Skeletal muscle tissue (tissue), 4 donors: Measurements from ENCODE around the gene TMEM135. TPM values are rescaled to one million over a fixed set of nuclear protein-coding genes. Genes with fewer than 3 reads are reported as not detected.

Experiments used
- H3K27ac ChIP-seq: one replicate; pipeline ENCODE4 v1.7.0; 2013; ENCODE audit warnings: mild to moderate bottlenecking, low read depth, low read length, inconsistent platforms
- H3K27me3 ChIP-seq, 3 donors: one replicate each; pipeline ENCODE4 v1.7.0; 2013; ENCODE audit warnings: low read length in 3 of 3; ENCODE audit not compliant: control insufficient read depth in 3 of 3, insufficient read depth in 3 of 3
- H3K36me3 ChIP-seq, 3 donors: one replicate each; pipeline ENCODE4 v1.7.0; 2013; ENCODE audit warnings: low read length in 3 of 3; ENCODE audit not compliant: control insufficient read depth in 3 of 3, insufficient read depth in 3 of 3
- H3K4me1 ChIP-seq, 3 donors: one replicate each; pipeline ENCODE4 v1.7.0; 2013; ENCODE audit warnings: low read length in 3 of 3, mild to moderate bottlenecking in 3 of 3; ENCODE audit not compliant: control insufficient read depth in 3 of 3, insufficient read depth in 3 of 3
- H3K4me3 ChIP-seq, 3 donors: one replicate each; pipeline ENCODE4 v1.7.0; 2013; ENCODE audit warnings: low read length in 3 of 3
- H3K9ac ChIP-seq, 3 donors: one replicate each; pipeline ENCODE4 v1.7.0; 2013; ENCODE audit warnings: low read length in 3 of 3, mild to moderate bottlenecking in 3 of 3, moderate library complexity in 2 of 3, low read depth in 1 of 3
- H3K9me3 ChIP-seq, 3 donors: one replicate each; pipeline ENCODE4 v1.7.0; 2013; ENCODE audit warnings: low read length in 3 of 3; ENCODE audit not compliant: control insufficient read depth in 3 of 3
- total RNA-seq: library from RNA; depleted of rRNA; stranded (reverse); fragments of >200 nt; gene quantifications from one replicate; pipeline ENCODE4 v1.2.3, GENCODE V29; 2014
- donor health status: Osteomylitis.

TMEM135 gene
- total RNA-seq, 1 donor from 2014 or later = 35.5 TPM

GRCh38 chr11:87036756-87037449, 831 bp upstream of the TMEM135 start:
- H3K27ac ChIP-seq = peak overlapping the region; percentile 92
- H3K9ac ChIP-seq = peak overlapping the region; percentile 88 to 93 (median 88)
- H3K36me3 ChIP-seq = no peaks in the 10 kb centered on the region
- no peaks in the 10 kb centered on the region for H3K27me3 ChIP-seq
- peaks cover 6 to 15% (median 10%) of the 10 kb centered on the region in 3 donors for H3K4me1 ChIP-seq
- no peaks in the 10 kb centered on the region for H3K9me3 ChIP-seq
- peak overlapping the region; percentile 71 to 92 (median 86) for H3K4me3 ChIP-seq

DNA sequence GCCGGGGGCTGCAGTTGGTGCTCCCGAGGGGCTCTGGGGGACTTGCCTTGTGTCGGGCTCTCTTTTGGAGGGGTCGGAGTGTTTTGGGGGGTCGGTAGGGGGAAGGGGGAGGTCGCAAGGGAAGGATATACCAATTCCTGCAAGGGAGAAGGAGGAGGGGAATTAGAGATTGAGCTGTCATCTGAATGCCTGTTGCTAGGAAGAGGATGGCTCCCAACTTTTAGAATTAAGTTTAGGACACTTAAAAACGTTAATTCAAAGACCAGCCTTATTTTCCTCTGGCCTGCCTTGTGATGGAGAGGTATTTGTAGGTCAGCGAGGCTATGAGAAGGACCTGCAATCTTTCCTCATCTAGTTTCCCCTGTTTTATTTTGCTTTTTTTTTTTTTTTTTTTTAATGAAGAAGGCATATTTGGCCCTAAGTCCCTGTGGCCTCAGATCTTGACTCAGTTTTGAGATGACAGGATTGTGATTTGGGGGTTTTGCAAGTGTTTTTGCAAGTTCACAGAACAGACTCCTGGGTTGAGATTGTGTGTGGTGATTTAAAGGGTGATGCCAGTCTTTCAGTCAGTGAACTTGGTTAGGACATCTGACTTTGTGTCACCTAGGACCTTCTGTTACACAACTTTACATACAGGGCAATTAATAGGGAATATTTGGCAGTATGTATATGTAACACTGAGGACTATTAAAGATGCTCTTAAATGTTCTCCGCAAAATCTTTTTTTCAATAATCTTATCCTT, 672 bp downstream of the TMEM135 start:
- H3K4me1 ChIP-seq = peaks cover 6 to 15% (median 10%) of the 10 kb centered on the region in 3 donors
- peak overlapping the region; percentile 92 for H3K27ac ChIP-seq
- peak overlapping the region; percentile 88 to 93 (median 88) for H3K9ac ChIP-seq
- no peaks in the 10 kb centered on the region for H3K36me3 ChIP-seq
- no peaks in the 10 kb centered on the region for H3K27me3 ChIP-seq
- peak overlapping the region; percentile 71 to 92 (median 86) for H3K4me3 ChIP-seq
- no peaks in the 10 kb centered on the region for H3K9me3 ChIP-seq

DNA sequence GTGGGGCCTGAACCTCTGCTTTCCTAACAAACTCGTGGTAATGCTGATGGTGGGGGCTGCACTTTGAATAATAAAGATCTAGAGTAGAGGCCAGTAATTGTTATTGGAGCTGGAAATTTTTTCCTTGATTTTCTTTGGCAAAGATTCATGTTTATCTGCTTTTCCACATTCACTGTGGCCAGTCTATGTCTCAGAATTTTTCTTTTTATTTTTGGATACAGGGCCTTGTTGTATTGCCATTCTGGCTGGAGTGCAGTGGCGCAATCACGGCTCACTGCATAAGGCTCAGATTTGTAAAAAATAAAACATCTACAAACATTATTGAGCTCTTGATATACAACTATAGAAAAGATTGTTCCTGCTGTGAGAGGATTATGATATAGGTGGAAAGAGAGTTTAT, 1.6 kb downstream of the TMEM135 start:
- peak overlapping the region in 1 of 3 donors; percentile 93 for H3K9ac ChIP-seq
- no peak overlapping the region for H3K27ac ChIP-seq
- H3K4me3 ChIP-seq = peak overlapping the region in 2 of 3 donors; percentile 71 to 92
- H3K9me3 ChIP-seq = no peaks in the 10 kb centered on the region
- H3K27me3 ChIP-seq = no peaks in the 10 kb centered on the region
- H3K4me1 ChIP-seq = peaks cover 6 to 15% (median 10%) of the 10 kb centered on the region in 3 donors
- no peaks in the 10 kb centered on the region for H3K36me3 ChIP-seq

DNA sequence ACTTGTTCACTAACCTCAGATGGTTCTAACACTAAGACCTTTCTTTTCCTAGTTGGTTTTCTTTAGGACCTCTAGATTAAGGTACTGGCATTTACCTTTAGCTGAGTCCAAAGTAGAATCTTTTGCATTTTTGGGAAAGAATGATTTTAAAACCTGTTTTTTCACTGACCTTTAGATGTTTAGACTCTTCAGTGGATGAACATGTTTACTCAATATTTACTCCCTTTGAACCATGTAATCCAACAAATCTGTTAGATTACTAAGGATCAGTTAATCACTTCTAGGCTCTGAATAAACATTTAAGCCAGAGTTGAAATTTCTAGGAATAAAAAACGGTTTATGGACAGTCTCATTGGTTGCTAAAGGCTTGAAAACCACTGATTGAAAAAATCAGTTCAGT, 6.2 kb downstream of the TMEM135 start:
- no peaks in the 10 kb centered on the region for H3K9me3 ChIP-seq
- no peak overlapping the region for H3K27ac ChIP-seq
- no peak overlapping the region for H3K4me3 ChIP-seq
- H3K9ac ChIP-seq = no peak overlapping the region
- no peaks in the 10 kb centered on the region for H3K27me3 ChIP-seq
- H3K4me1 ChIP-seq = peaks cover 0 to 8% (median 4%) of the 10 kb centered on the region in 3 donors
- peaks cover 0 to 5% (median 0%) of the 10 kb centered on the region in 3 donors for H3K36me3 ChIP-seq

- Histone ChIP-seq H3K9me3 (no peaks in the 10 kb centered on the region), H3K27me3 (no peaks in the 10 kb centered on the region), H3K27ac (no peak overlapping the region), H3K9ac (no peak overlapping the region), H3K4me3 (no peak overlapping the region), H3K36me3 (peaks cover 0 to 5% (median 0%) of the 10 kb centered on the region in 3 donors), H3K4me1 (no peaks in the 10 kb centered on the region)
Observed at GRCh38 chr11:87046824-87047223, 9.1 kb downstream of the TMEM135 start.

- Histone ChIP-seq H3K36me3 (peaks cover 0 to 2% (median 0%) of the 10 kb centered on the region in 3 donors), H3K9ac (no peak overlapping the region), H3K27me3 (no peaks in the 10 kb centered on the region), H3K27ac (no peak overlapping the region), H3K4me3 (no peak overlapping the region), H3K9me3 (no peaks in the 10 kb centered on the region), H3K4me1 (peaks cover 0 to 3% (median 0%) of the 10 kb centered on the region in 3 donors)
Observed at GRCh38 chr11:87056091-87056490, 18.4 kb downstream of the TMEM135 start.

DNA sequence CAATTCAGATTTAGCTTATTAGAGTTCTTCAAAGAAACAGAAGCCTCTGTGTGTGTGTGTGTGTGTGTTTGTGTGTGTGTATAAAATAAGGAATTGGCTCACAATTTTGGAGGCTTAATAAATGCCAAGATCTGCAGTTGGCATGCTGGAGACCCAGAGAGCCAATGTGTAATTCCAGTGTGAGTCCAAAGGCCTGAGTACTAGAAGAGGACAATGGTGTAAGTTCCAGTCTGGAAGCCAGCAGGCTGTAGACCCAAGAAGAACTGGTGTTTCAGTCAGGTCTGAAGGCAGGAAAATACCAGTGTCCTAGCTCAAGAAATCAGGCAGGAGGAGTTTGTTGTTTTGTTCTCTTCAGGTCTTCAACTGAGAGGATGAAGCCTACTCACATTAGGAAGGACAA, 20.0 kb downstream of the TMEM135 start:
- Histone ChIP-seq H3K27ac (no peak overlapping the region), H3K9ac (no peak overlapping the region), H3K9me3 (no peaks in the 10 kb centered on the region), H3K36me3 (peaks cover 0 to 2% (median 0%) of the 10 kb centered on the region in 3 donors), H3K4me1 (peaks cover 0 to 3% (median 0%) of the 10 kb centered on the region in 3 donors), H3K4me3 (no peak overlapping the region), H3K27me3 (no peaks in the 10 kb centered on the region)

DNA sequence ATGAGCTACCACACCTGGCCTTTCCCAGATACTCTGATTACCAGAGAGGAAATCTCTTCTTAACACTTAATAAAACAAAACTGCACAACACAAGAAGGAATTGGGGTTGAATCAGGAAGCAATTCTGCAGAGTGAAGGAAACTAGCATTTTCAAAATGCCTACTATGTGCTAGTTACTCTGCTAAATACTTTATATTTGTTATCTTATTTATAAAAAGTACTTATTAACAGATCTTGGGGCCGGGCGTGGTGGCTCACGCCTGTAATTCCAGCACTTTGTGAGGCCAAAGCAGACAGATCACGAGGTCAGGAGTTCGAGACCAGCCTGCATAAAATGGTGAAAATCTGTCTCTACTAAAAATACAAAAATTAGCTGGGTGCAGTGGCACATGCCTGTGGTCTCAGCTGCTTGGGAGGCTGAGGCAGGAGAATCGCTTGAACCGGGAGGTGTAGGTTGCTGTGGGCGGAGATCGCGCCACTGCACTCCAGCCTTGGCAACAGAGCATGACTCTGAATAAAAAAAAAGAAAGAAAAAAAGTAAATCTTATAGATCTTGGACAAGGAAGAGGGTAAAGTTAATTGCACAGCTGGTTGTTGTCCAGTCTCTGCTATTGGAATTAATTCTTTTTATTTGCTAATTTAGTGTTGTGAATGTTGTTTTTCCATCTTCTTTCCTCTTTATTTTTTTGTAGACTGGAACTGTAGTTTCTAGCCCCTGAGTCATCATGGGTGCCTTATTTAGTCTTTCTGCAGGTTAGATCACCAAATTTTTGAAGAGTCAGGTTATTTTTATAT, 22.1 kb downstream of the TMEM135 start:
- H3K9ac ChIP-seq = no peak overlapping the region
- H3K4me1 ChIP-seq = peaks cover 0 to 3% (median 0%) of the 10 kb centered on the region in 3 donors
- no peaks in the 10 kb centered on the region for H3K9me3 ChIP-seq
- no peak overlapping the region for H3K27ac ChIP-seq
- no peak overlapping the region for H3K4me3 ChIP-seq
- no peaks in the 10 kb centered on the region for H3K27me3 ChIP-seq
- peaks cover 0 to 2% (median 0%) of the 10 kb centered on the region in 3 donors for H3K36me3 ChIP-seq

- no peak overlapping the region for H3K4me3 ChIP-seq
- no peaks in the 10 kb centered on the region for H3K9me3 ChIP-seq
- H3K9ac ChIP-seq = no peak overlapping the region
- H3K4me1 ChIP-seq = peaks cover 0 to 3% (median 0%) of the 10 kb centered on the region in 3 donors
- H3K27me3 ChIP-seq = no peaks in the 10 kb centered on the region
- no peak overlapping the region for H3K27ac ChIP-seq
- no peaks in the 10 kb centered on the region for H3K36me3 ChIP-seq
Observed at GRCh38 chr11:87061766-87062165, 24.0 kb downstream of the TMEM135 start.
